Panc1 (cell line): ENCODE results near the gene TPST2. TPM values are rescaled to one million over a fixed set of nuclear protein-coding genes. Genes with fewer than 3 reads are reported as not detected.

ENCODE experiments used
- ATAC-seq: fragments of 200-7000 bp; cut with Tn5 transposase; 2 replicates; pipeline ENCODE4 v1.9.1; 2020; ENCODE audit warnings: mild to moderate bottlenecking, moderate library complexity
- BruUV-seq: library from RNA; stranded (reverse); fragments of 400-500 nt; replicated peaks from 2 replicates; lab custom pipeline; 2021; lab: Mats Ljungman, UMichigan
- CTCF ChIA-PET: fragments of 300-600 bp; sonication (Branson Sonifier 250); formaldehyde crosslinking; loops from one replicate; lab custom pipeline; 2022; ENCODE audit warnings: antibody characterized with exemption; lab: Charles Lee
- POLR2A ChIA-PET: fragments of 300-600 bp; sonication (Branson Sonifier 250); formaldehyde crosslinking; loops from one replicate; lab custom pipeline; 2022; ENCODE audit warnings: antibody characterized with exemption; lab: Charles Lee
- DNase-seq: peaks from one replicate; pipeline ENCODE4 v3.0.0-alpha.2; 2010; ENCODE audit warnings: low read depth, low spot score
- H3K27ac ChIP-seq: 2 replicates; pipeline ENCODE4 v1.5.1; 2011; ENCODE audit warnings: mild to moderate bottlenecking, low read length, inconsistent platforms
- H3K27me3 ChIP-seq: fragments of 200-500 bp; sonication (Bioruptor generic); 2 replicates; pipeline ENCODE4 v1.6.0; 2014; ENCODE audit warnings: low read length, inconsistent platforms; ENCODE audit not compliant: control insufficient read depth, insufficient read depth
- H3K36me3 ChIP-seq: fragments of 200-500 bp; sonication (Bioruptor generic); 2 replicates; pipeline ENCODE4 v1.5.1; 2014; ENCODE audit warnings: inconsistent platforms, mild to moderate bottlenecking, low read length, moderate library complexity; ENCODE audit not compliant: control insufficient read depth, insufficient read depth
- H3K4me1 ChIP-seq: 2 replicates; pipeline ENCODE4 v1.5.1; 2011; ENCODE audit warnings: inconsistent platforms, mild to moderate bottlenecking, low read length, moderate library complexity; ENCODE audit not compliant: control insufficient read depth, insufficient read depth
- H3K4me3 ChIP-seq, 2 experiments: 2 replicates each; pipeline ENCODE4 v1.5.1; 2011 to 2012; ENCODE audit warnings: low read depth in 2 of 2, low read length in 2 of 2, mild to moderate bottlenecking in 2 of 2, inconsistent platforms in 1 of 2, moderate library complexity in 1 of 2
- H3K9me3 ChIP-seq: fragments of 200-500 bp; sonication (Bioruptor generic); 2 replicates; pipeline ENCODE4 v1.5.1; 2014; ENCODE audit warnings: low read depth, mild to moderate bottlenecking, inconsistent platforms, low read length, moderate library complexity; ENCODE audit not compliant: control insufficient read depth, insufficient read depth
- CTCF ChIP-seq: fragments of 450-650 bp; IDR thresholded peaks from 2 replicates; pipeline ENCODE4 v1.5.1; 2017; ENCODE audit warnings: mild to moderate bottlenecking
- POLR2AphosphoS5 ChIP-seq: IDR thresholded peaks from 2 replicates; pipeline ENCODE4 v1.6.1; 2012; ENCODE audit warnings: mild to moderate bottlenecking, low read depth, low read length, moderate library complexity
- REST ChIP-seq, 2 experiments: IDR thresholded peaks; 2 replicates each; pipeline ENCODE4 v1.6.1; 2011 to 2012; ENCODE audit warnings: low read depth in 2 of 2, control low read depth in 1 of 2, low read length in 1 of 2, mild to moderate bottlenecking in 1 of 2, moderate library complexity in 1 of 2; ENCODE audit not compliant: insufficient read depth in 1 of 2
- SIN3A ChIP-seq: IDR thresholded peaks from 2 replicates; pipeline ENCODE4 v1.6.1; 2012; ENCODE audit warnings: low read depth, mild to moderate bottlenecking, low read length, moderate library complexity, borderline replicate concordance; ENCODE audit not compliant: insufficient read depth
- TCF7L2 ChIP-seq: IDR thresholded peaks from 2 replicates; pipeline ENCODE4 v1.6.1; 2011; ENCODE audit warnings: mild to moderate bottlenecking, low read depth, low read length, inconsistent platforms
- in situ Hi-C: cut with HindIII; loops from 2 replicates; pipeline ENCODE4 v1.10.0; 2016; ENCODE audit warnings: low sequenced_read_pairs, low pct_unique_long_range_greater_than_20kb
- intact Hi-C: fragments of 100-400 bp; cut with micrococcal nuclease; formaldehyde crosslinking; loops from one replicate; pipeline ENCODE4 v1.10.0; 2022; ENCODE audit not compliant: unreplicated experiment
- total RNA-seq: library from RNA; stranded (reverse); gene quantifications from one replicate; pipeline ENCODE4 v1.2.1, GENCODE V29; 2021; ENCODE audit not compliant: unreplicated experiment

The TPST2 gene
- total RNA-seq, 1 experiment from 2014 or later, result 7.1 TPM

GRCh38 chr22:26593763-26594162 lies 3.8 kb upstream of the TPST2 start:
- H3K9me3 ChIP-seq, result no peaks in the 10 kb centered on the region
- in situ Hi-C loops (no loop called here), intact Hi-C loops (no loop called here)
- CTCF ChIA-PET, result no interaction called here
- no peak overlapping the region for H3K27ac ChIP-seq
- no peak for TF ChIP-seq REST (IDR thresholded peaks at IDR 0.05; ENCODE audit: insufficient read depth in 1 of 2, low read depth in 2 of 2, low read length in 1 of 2)
- no peak for TF ChIP-seq CTCF
- no peak for TF ChIP-seq TCF7L2
- no peak for TF ChIP-seq SIN3A
- no peak for TF ChIP-seq POLR2AphosphoS5
- no peak overlapping the region for H3K4me3 ChIP-seq
- H3K4me1 ChIP-seq, result no peaks in the 10 kb centered on the region; the same call in 1 of the 2 replicates
- H3K27me3 ChIP-seq, result no peaks in the 10 kb centered on the region; the same call in 1 of the 2 replicates
- DNase-seq, result no peak
- no peaks in the 10 kb centered on the region; the same call in 1 of the 2 replicates for H3K36me3 ChIP-seq
- no peak for ATAC-seq
- POLR2A ChIA-PET, result no interaction called here
- no TSS peak for BruUV-seq

- Histone ChIP-seq H3K27ac (no peak overlapping the region), H3K4me3 (no peak overlapping the region), H3K9me3 (no peaks in the 10 kb centered on the region), H3K4me1 (no peaks in the 10 kb centered on the region; the same call in 1 of the 2 replicates), H3K27me3 (no peaks in the 10 kb centered on the region), H3K36me3 (no peaks in the 10 kb centered on the region; the same call in 1 of the 2 replicates)
- BruUV-seq, result no TSS peak
- no peak for ATAC-seq
- intact Hi-C loops, result no loop called here
- in situ Hi-C loops, result no loop called here
- ChIA-PET CTCF (no interaction called here), POLR2A (no interaction called here)
- DNase-seq, result no peak
- no peak for TF ChIP-seq REST (IDR thresholded peaks at IDR 0.05; ENCODE audit: insufficient read depth in 1 of 2, low read depth in 2 of 2, low read length in 1 of 2)
- TF ChIP-seq CTCF, result no peak
- TF ChIP-seq POLR2AphosphoS5, result no peak
- TF ChIP-seq SIN3A, result no peak
- no peak for TF ChIP-seq TCF7L2
Observed at GRCh38 chr22:26592421-26592891, 2.5 kb upstream of the TPST2 start.
